Natural killer cell (primary cell): ENCODE data around the gene KRT13. TPM values are rescaled to one million over a fixed set of nuclear protein-coding genes. Genes with fewer than 3 reads are reported as not detected.

Experiments
- ATAC-seq, 3 donors: fragments of 150-1000 bp in 2 of 3; fragments of 200-7000 bp in 1 of 3; cut with Tn5 transposase; 1 replicate in 1 of 3; 2 replicates in 2 of 3; pipeline ENCODE4 v1.10.0; 2021; ENCODE audit warnings: mild to moderate bottlenecking in 2 of 3, moderate library complexity in 2 of 3
- DNase-seq, 2 donors: peaks; one replicate each; pipeline versions ENCODE4 v3.0.0 to v3.0.0-alpha.2; 2013 to 2021; ENCODE audit warnings: mixed read lengths in 1 of 2
- H3K27ac ChIP-seq: one replicate; pipeline ENCODE4 v1.5.1; 2013; ENCODE audit warnings: mild to moderate bottlenecking, low read length
- H3K27me3 ChIP-seq: one replicate; pipeline ENCODE4 v1.6.1; 2013; ENCODE audit warnings: low read length; ENCODE audit not compliant: control insufficient read depth, insufficient read depth
- H3K36me3 ChIP-seq: one replicate; pipeline ENCODE4 v1.6.1; 2013; ENCODE audit warnings: low read length; ENCODE audit not compliant: control insufficient read depth, insufficient read depth
- H3K4me1 ChIP-seq: one replicate; pipeline ENCODE4 v1.6.1; 2013; ENCODE audit warnings: low read length; ENCODE audit not compliant: control insufficient read depth, insufficient read depth
- H3K4me3 ChIP-seq: one replicate; pipeline ENCODE4 v1.5.1; 2013; ENCODE audit warnings: low read length
- H3K9me3 ChIP-seq: one replicate; pipeline ENCODE4 v1.6.1; 2013; ENCODE audit warnings: low read length; ENCODE audit not compliant: control insufficient read depth, insufficient read depth
- H3K27ac Mint-ChIP-seq, 2 donors: one replicate each; pipeline ENCODE4 v1.8.0; 2022; ENCODE audit warnings: mild to moderate bottlenecking in 2 of 2, mixed read lengths in 2 of 2, moderate library complexity in 1 of 2
- H3K27me3 Mint-ChIP-seq, 2 donors: one replicate each; pipeline ENCODE4 v1.8.0; 2022; ENCODE audit warnings: low read depth in 2 of 2, mixed read lengths in 2 of 2
- H3K36me3 Mint-ChIP-seq: one replicate; pipeline ENCODE4 v1.8.0; 2022; ENCODE audit warnings: mixed read lengths
- H3K4me1 Mint-ChIP-seq, 2 donors: one replicate each; pipeline ENCODE4 v1.8.0; 2022; ENCODE audit warnings: mixed read lengths in 2 of 2
- H3K4me3 Mint-ChIP-seq: one replicate; pipeline ENCODE4 v1.8.0; 2022; ENCODE audit warnings: mild to moderate bottlenecking, moderate library complexity, mixed read lengths
- H3K9me3 Mint-ChIP-seq, 2 donors: one replicate each; pipeline ENCODE4 v1.8.0; 2022; ENCODE audit warnings: mixed read lengths in 2 of 2
- CTCF ChIP-seq: fragments of 200-600 bp; IDR thresholded peaks from one replicate; pipeline ENCODE4 v1.8.0; 2022; ENCODE audit warnings: antibody characterized with exemption
- WGBS: methylation state at CpG from one replicate; pipeline ENCODE4 v1.1.7; 2013; ENCODE audit warnings: missing lambda C conversion rate; ENCODE audit not compliant: insufficient coverage; 5-methylcytosine and 5-hydroxymethylcytosine counted together
- intact Hi-C: fragments of 100-400 bp; cut with micrococcal nuclease; formaldehyde crosslinking; loops from one replicate; pipeline ENCODE4 v1.14.2; 2022
- total RNA-seq, 4 donors: library from RNA; stranded (reverse); fragments of 120-200 nt in 1 of 4; gene quantifications; one replicate each; pipeline versions ENCODE4 v1.2.3 to v1.2.4, GENCODE V29; 2013 to 2022

KRT13 gene
- total RNA-seq, 3 donors from 2014 or later (not counting 1 experiment from before 2014, with no cell fraction given) = not detected

DNA sequence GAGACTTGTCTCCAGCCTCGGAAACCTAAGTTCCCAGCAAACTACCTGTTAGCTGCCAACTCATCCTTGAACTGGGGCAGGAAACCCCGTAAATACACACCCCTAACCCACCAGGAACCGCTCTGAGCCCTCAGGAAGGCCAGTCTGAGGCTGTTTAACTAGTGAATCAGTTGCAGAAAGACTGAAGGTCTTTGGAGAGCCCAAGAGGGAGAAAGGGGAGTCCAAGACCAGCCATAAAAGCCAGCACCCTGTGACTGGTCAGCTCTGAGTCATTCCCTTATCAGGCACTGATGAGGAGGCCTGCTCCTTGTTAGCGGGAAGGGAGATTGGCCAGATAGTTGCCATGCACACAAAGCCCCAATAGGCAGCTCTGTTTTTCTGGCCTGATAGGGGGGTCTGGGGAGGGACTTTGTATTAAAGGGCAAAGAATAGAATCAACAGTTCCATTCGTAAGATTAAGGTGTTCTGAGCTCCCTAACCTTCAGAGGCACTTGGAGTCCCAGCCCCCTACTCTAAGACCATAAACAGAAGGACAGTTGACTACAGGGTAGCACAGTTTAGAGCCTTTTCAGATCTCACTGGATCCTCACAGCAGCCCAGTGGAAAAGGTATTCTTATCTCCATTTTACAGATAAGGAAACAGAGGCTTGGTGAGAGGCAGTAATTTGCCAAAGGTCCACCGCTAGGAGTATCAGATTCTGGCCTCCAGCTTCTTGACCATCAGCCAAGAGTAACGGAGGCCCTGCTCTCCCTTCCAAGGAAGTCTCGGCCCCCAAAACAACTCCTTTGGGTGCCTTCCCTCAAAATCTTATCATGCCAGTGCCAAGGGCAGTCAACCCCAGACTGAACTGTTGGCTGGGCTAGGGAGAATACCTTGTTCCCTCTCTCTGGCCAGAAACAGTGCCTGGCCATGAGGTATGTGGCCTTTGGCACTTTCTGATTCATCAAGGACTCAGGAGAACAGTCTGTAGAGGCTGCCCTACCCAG is 24.9 kb upstream of the KRT13 start:
- Mint-ChIP-seq H3K4me3 (no peak overlapping the region), H3K4me1 (peaks cover 0 to 5% of the 10 kb centered on the region in 2 donors), H3K36me3 (no peaks in the 10 kb centered on the region), H3K9me3 (no peaks in the 10 kb centered on the region), H3K27ac (no peak overlapping the region), H3K27me3 (peaks cover 53 to 56% of the 10 kb centered on the region in 2 donors)
- Histone ChIP-seq H3K9me3 (no peaks in the 10 kb centered on the region), H3K4me1 (peaks cover 16% of the 10 kb centered on the region), H3K27me3 (peaks cover 26% of the 10 kb centered on the region), H3K4me3 (no peak overlapping the region), H3K36me3 (no peaks in the 10 kb centered on the region), H3K27ac (no peak overlapping the region)
- ATAC-seq (no peak), DNase-seq (no peak)
- 77% methylated on average over 8 of the region's 8 CpGs for WGBS
- no peak for TF ChIP-seq CTCF
- intact Hi-C loops = no loop called here

DNA sequence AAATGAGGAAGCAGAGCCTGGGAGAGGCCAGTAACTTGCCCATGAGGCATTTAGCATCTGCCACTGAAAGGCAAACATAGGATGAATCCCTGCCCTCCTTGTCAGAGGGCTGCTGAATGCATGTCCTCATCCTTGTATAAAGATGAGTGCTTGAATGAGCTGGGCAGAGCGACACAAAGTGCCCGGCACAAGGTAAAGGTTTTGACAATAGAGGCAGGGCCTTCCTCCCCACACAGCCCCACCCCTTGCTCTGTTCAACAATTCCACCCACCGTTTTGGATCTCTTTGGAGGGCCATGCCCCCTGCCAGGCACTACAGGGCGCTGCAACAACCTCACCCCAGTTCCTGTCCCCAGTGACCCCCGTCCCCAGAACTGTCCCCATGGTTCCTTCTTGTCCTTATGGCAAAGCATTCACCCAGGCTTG is 24.1 kb upstream of the KRT13 start:
- Mint-ChIP-seq H3K36me3 (no peaks in the 10 kb centered on the region), H3K4me3 (no peak overlapping the region), H3K27me3 (peaks cover 49 to 52% of the 10 kb centered on the region in 2 donors), H3K9me3 (no peaks in the 10 kb centered on the region), H3K4me1 (peaks cover 0 to 5% of the 10 kb centered on the region in 2 donors), H3K27ac (no peak overlapping the region)
- WGBS = 65% methylated on average over 5 of the region's 5 CpGs
- no peaks in the 10 kb centered on the region for H3K36me3 ChIP-seq
- intact Hi-C loops = no loop called here
- DNase-seq (no peak), ATAC-seq (no peak)
- H3K4me3 ChIP-seq = no peak overlapping the region
- no peak overlapping the region for H3K27ac ChIP-seq
- H3K27me3 ChIP-seq = peaks cover 26% of the 10 kb centered on the region
- TF ChIP-seq CTCF = no peak
- H3K4me1 ChIP-seq = peaks cover 16% of the 10 kb centered on the region
- no peaks in the 10 kb centered on the region for H3K9me3 ChIP-seq

GRCh38 chr17:41528959-41529353 is 23.5 kb upstream of the KRT13 start:
- Mint-ChIP-seq H3K4me3 (no peak overlapping the region), H3K27ac (no peak overlapping the region), H3K36me3 (no peaks in the 10 kb centered on the region), H3K9me3 (no peaks in the 10 kb centered on the region), H3K4me1 (peaks cover 0 to 5% of the 10 kb centered on the region in 2 donors), H3K27me3 (peaks cover 49 to 52% of the 10 kb centered on the region in 2 donors)
- WGBS = 32% methylated on average over 10 of the region's 10 CpGs
- H3K9me3 ChIP-seq = no peaks in the 10 kb centered on the region
- ATAC-seq = no peak
- TF ChIP-seq CTCF = no peak
- intact Hi-C loops = no loop called here
- DNase-seq = no peak
- no peaks in the 10 kb centered on the region for H3K36me3 ChIP-seq
- no peak overlapping the region for H3K4me3 ChIP-seq
- H3K27me3 ChIP-seq = peaks cover 26% of the 10 kb centered on the region
- H3K27ac ChIP-seq = no peak overlapping the region
- peaks cover 16% of the 10 kb centered on the region for H3K4me1 ChIP-seq
